ENCODE measurements around the gene NPNT.
A peak's percentile ranks its signal among the peaks of the same experiment; 100 is the strongest.
"Not testable (repeated sequence)": the region's sequence is repeated elsewhere in the genome, so short reads cannot be mapped to it uniquely, and the experiment has no call there.

NPNT gene

GRCh38 chr4:105894660-105895582 lies at the start of gene NPNT:
Gene NPNT (plus strand): TSS chr4:105895471. CDS start chr4:105895653, 182 bp downstream.
- no peak for DNase-seq (ENCODE audit: low read depth, low spot score)
- no peak within 1 kb of the TSS for H3K27ac ChIP-seq

GRCh38 chr4:105845559-105845958 lies 49.7 kb upstream of the NPNT start:
- H3K27ac ChIP-seq, result no peak overlapping the region
- DNase-seq (ENCODE audit: low read depth, low spot score), result no peak

GRCh38 chr4:105848359-105848758 lies 46.9 kb upstream of the NPNT start:
- DNase-seq (ENCODE audit: low read depth, low spot score); H3K27ac ChIP-seq: not testable (repeated sequence)

GRCh38 chr4:105851196-105851595 lies 44.1 kb upstream of the NPNT start:
- H3K27ac ChIP-seq, result no peak overlapping the region
- DNase-seq (ENCODE audit: low read depth, low spot score), result no peak

GRCh38 chr4:105852230-105852629 lies 43.0 kb upstream of the NPNT start:
- DNase-seq (ENCODE audit: low read depth, low spot score); H3K27ac ChIP-seq: not testable (repeated sequence)

- no peak for DNase-seq (ENCODE audit: low read depth, low spot score)
- no peak overlapping the region for H3K27ac ChIP-seq
Measured at GRCh38 chr4:105858466-105859040, 36.7 kb upstream of the NPNT start.

GRCh38 chr4:105859233-105859632 lies 36.0 kb upstream of the NPNT start:
- peak; percentile 29 for DNase-seq (ENCODE audit: low read depth, low spot score)
- H3K27ac ChIP-seq, result no peak overlapping the region

- DNase-seq (ENCODE audit: low read depth, low spot score), result no peak
- H3K27ac ChIP-seq, result no peak overlapping the region
Measured at GRCh38 chr4:105870963-105871362, 24.3 kb upstream of the NPNT start.

- no peak for DNase-seq (ENCODE audit: low read depth, low spot score)
- H3K27ac ChIP-seq, result no peak overlapping the region
Measured at GRCh38 chr4:105871997-105872396, 23.3 kb upstream of the NPNT start.

- DNase-seq (ENCODE audit: low read depth, low spot score), result no peak
- H3K27ac ChIP-seq, result no peak overlapping the region
Measured at GRCh38 chr4:105875233-105875632, 20.0 kb upstream of the NPNT start.

- DNase-seq (ENCODE audit: low read depth, low spot score), result no peak
- no peak overlapping the region for H3K27ac ChIP-seq
Measured at GRCh38 chr4:105878668-105879067, 16.6 kb upstream of the NPNT start.

GRCh38 chr4:105887508-105887907 lies 7.8 kb upstream of the NPNT start:
- H3K27ac ChIP-seq, result no peak overlapping the region
- DNase-seq (ENCODE audit: low read depth, low spot score), result no peak

GRCh38 chr4:105895583-105896460 lies 551 bp downstream of the NPNT start:
- no peak for DNase-seq (ENCODE audit: low read depth, low spot score)
- no peak overlapping the region for H3K27ac ChIP-seq

GRCh38 chr4:105896461-105896942 lies 1.2 kb downstream of the NPNT start:
- no peak overlapping the region for H3K27ac ChIP-seq
- DNase-seq (ENCODE audit: low read depth, low spot score), result no peak

- H3K27ac ChIP-seq, result no peak overlapping the region
- no peak for DNase-seq (ENCODE audit: low read depth, low spot score)
Measured at GRCh38 chr4:105896984-105897775, 1.9 kb downstream of the NPNT start.

GRCh38 chr4:105900541-105900940 lies 5.3 kb downstream of the NPNT start:
- no peak for DNase-seq (ENCODE audit: low read depth, low spot score)
- no peak overlapping the region for H3K27ac ChIP-seq

- no peak for DNase-seq (ENCODE audit: low read depth, low spot score)
- no peak overlapping the region for H3K27ac ChIP-seq
Measured at GRCh38 chr4:105902550-105903262, 7.4 kb downstream of the NPNT start.

- DNase-seq (ENCODE audit: low read depth, low spot score), result peak; percentile 87
- peak overlapping the region; percentile 68 for H3K27ac ChIP-seq
Measured at GRCh38 chr4:105909787-105910281, 14.6 kb downstream of the NPNT start.

- no peak for DNase-seq (ENCODE audit: low read depth, low spot score)
- H3K27ac ChIP-seq, result no peak overlapping the region
Measured at GRCh38 chr4:105911426-105911825, 16.2 kb downstream of the NPNT start.
